Ovary (tissue), 9 donors: Measurements from ENCODE around the gene CCDC187. TPM values are rescaled to one million over a fixed set of nuclear protein-coding genes. Genes with fewer than 3 reads are reported as not detected.

Experiments
- DNase-seq, 5 donors: peaks; one replicate each; pipeline ENCODE4 v3.0.0-alpha.2; 2019 to 2020
- H3K27ac ChIP-seq, 2 donors: fragments of 200-600 bp; one replicate each; pipeline versions ENCODE4 v1.5.1 to v1.8.0; 2019 to 2022
- H3K27me3 ChIP-seq: fragments of 200-600 bp; one replicate; pipeline ENCODE4 v1.8.0; 2022
- H3K36me3 ChIP-seq: fragments of 200-600 bp; sonication (generic); one replicate; pipeline ENCODE4 v1.5.1; 2019
- H3K4me1 ChIP-seq: one replicate; pipeline ENCODE4 v1.8.1; 2013; ENCODE audit warnings: mild to moderate bottlenecking, moderate library complexity; ENCODE audit not compliant: insufficient read depth
- H3K4me3 ChIP-seq: fragments of 200-600 bp; sonication (generic); one replicate; pipeline ENCODE4 v1.5.1; 2017
- H3K9me3 ChIP-seq, 2 donors: fragments of 200-600 bp in 1 of 2; sonication (generic) in 1 of 2; one replicate each; pipeline versions ENCODE4 v1.5.1 to v1.8.1; 2013 to 2019; ENCODE audit warnings: mild to moderate bottlenecking in 1 of 2, moderate library complexity in 1 of 2
- EP300 ChIP-seq: sonication (generic); formaldehyde crosslinking; IDR thresholded peaks from one replicate; pipeline ENCODE4 v1.6.1; 2017; ENCODE audit warnings: antibody characterized with exemption
- POLR2A ChIP-seq: fragments of 450-650 bp; IDR thresholded peaks from one replicate; pipeline ENCODE4 v1.6.1; 2017; ENCODE audit warnings: antibody characterized with exemption, mild to moderate bottlenecking, moderate library complexity
- WGBS, 3 donors: extraction: QIAGEN DNeasy Blood & Tissue Kit in 1 of 3; methylation state at CpG; one replicate each; pipeline versions ENCODE4 v1.1.5 to v1.1.7; 2013 to 2017; 5-methylcytosine and 5-hydroxymethylcytosine counted together
- intact Hi-C, 4 donors: fragments of 100-400 bp; cut with DNase I; formaldehyde crosslinking; loops; one replicate each; pipeline versions ENCODE4 v1.11.0 to v1.15.1; 2022 to 2023
- polyA plus RNA-seq, 2 donors: library from polyadenylated mRNA; stranded (reverse); fragments of 200-250 nt in 1 of 2; fragments of 350-450 nt in 1 of 2; fragmentation: Illumina TruSeq in 1 of 2; extraction: RNeasy Lipid Tissue Mini Kit (QIAGEN cat#74804) in 1 of 2; gene quantifications; one replicate each; pipeline ENCODE4 v1.2.3, GENCODE V29; 2013 to 2014
- total RNA-seq, 7 donors: library from RNA; depleted of rRNA in 2 of 7; stranded (reverse); fragments of >200 nt in 2 of 7; fragmentation: NEBNext Ultra II Directional in 3 of 7; extraction: Animal tissue kit (Norgen Biotek cat#: 25700) in 3 of 7; gene quantifications; one replicate each; pipeline versions ENCODE4 v1.1.0 to v1.2.4, GENCODE V29; 2016 to 2023
- TF ChIP-seq, protein P1 (sequence below), 3 donors: fragments of 450-650 bp in 2 of 3; fragments of 200-600 bp in 1 of 3; IDR thresholded peaks; one replicate each; pipeline versions ENCODE4 v1.5.1 to v1.8.0; 2016 to 2022; ENCODE audit warnings: antibody characterized with exemption in 3 of 3, mild to moderate bottlenecking in 1 of 3
- donor health status: DM: no; HTN: no; CAD: no; lungs with moderate emphysema.
- donor health status: DM: no; HTN: no; CAD: no.
- donor health status: Bipolar disorder and iron deficiency.
- donor health status: DM: yes; HTN: yes; CAD: no.
- donor health status: DM: no; HTN: no; CAD: no.
- donor health status: DM: yes; HTN: yes; CAD: no.

The CCDC187 gene
- total and polyA plus RNA-seq, 9 donors = 0.02 to 15.7 (median 0.74) TPM; not detected in 1

DNA sequence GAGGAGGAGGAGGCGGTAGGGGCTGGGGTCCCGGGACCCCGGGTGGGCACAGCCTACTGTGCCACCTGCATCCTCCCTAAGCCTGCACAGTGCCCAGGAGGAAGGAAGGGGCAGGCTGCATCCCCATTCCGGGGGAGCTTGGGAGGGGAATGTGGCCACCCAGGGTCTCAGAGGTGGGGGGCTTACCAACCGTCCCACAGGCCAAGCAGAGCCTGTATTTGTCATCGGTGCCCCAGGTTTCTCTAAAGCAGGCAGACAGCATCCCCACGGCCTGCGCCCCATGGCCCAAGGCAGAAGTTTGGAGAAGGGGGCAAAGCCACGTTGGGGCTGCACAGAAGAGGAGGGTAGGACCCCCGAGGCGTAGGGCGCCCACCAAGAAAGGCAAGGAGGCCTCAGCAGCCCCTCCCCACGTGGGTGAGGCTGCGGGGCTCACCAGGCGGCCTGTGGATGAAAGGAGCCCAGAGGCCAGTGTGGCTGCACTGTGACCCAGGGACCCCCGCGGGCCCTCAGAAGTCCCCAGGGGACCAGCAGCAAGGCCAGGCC, 22.9 kb upstream of the CCDC187 start:
- WGBS, 3 donors = 27 to 32% (median 31%) methylated on average over 8 to 17 of the region's 17 CpGs
- no peak for TF ChIP-seq EP300
- no peak for TF ChIP-seq POLR2A
- TF ChIP-seq, protein P1, sequence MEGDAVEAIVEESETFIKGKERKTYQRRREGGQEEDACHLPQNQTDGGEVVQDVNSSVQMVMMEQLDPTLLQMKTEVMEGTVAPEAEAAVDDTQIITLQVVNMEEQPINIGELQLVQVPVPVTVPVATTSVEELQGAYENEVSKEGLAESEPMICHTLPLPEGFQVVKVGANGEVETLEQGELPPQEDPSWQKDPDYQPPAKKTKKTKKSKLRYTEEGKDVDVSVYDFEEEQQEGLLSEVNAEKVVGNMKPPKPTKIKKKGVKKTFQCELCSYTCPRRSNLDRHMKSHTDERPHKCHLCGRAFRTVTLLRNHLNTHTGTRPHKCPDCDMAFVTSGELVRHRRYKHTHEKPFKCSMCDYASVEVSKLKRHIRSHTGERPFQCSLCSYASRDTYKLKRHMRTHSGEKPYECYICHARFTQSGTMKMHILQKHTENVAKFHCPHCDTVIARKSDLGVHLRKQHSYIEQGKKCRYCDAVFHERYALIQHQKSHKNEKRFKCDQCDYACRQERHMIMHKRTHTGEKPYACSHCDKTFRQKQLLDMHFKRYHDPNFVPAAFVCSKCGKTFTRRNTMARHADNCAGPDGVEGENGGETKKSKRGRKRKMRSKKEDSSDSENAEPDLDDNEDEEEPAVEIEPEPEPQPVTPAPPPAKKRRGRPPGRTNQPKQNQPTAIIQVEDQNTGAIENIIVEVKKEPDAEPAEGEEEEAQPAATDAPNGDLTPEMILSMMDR (IDR thresholded peaks at IDR 0.05) = no peak
- peak overlapping the region; percentile 85 to 94 for H3K27ac ChIP-seq
- no peaks in the 10 kb centered on the region for H3K36me3 ChIP-seq
- DNase-seq = no peak
- H3K27me3 ChIP-seq = no peaks in the 10 kb centered on the region
- intact Hi-C loops = loop anchor here in 1 of 4 donors (5.0 kb wide), 1 partner anchor 35 kb away; the partner anchor contains the start of gene DNLZ
- no peaks in the 10 kb centered on the region for H3K9me3 ChIP-seq
- H3K4me3 ChIP-seq = peak overlapping the region; percentile 69
- peaks cover 19% of the 10 kb centered on the region for H3K4me1 ChIP-seq

DNA sequence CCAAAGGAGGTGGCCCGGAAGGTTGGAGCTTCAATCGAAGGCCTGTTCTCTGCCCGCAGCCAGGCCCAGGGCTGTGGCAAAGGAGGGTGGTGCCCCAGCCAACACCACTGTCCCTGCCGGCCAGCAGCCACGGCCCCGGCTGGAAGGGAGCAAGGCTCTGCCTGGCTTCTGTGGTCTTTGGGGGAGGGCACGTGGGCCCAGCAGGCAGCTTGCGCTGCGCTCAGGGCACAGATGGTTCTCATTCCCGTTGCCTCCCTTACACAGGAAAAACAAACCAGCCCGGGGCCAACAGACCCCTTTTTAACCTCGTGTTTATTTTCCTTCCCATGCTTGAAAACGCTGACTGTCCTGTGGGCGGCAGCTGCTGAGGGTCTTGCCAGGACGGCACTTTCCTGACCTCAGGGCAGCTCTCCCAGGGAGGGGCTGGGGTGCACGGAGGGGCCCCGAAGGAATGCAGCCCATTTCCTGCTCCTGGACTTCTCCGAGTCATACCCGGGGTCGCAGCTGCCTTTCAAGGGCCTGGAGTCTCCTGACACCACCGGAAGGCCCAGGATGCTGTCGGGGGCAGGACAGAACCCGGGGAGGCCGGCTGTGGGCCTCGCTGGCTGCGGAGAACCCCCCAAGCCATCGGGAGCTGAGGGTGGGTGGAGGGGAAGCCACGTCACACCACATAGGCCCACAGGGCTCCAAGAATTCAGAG, 22.3 kb upstream of the CCDC187 start:
- Histone ChIP-seq H3K9me3 (no peaks in the 10 kb centered on the region), H3K4me1 (peaks cover 19% of the 10 kb centered on the region), H3K27me3 (no peaks in the 10 kb centered on the region), H3K4me3 (no peak overlapping the region), H3K27ac (peak overlapping the region; percentile 85 to 94), H3K36me3 (no peaks in the 10 kb centered on the region)
- TF ChIP-seq EP300 (no peak), POLR2A (no peak)
- TF ChIP-seq, protein P1 (IDR thresholded peaks at IDR 0.05) = no peak
- 9 to 19% (median 10%) methylated on average over 28 of the region's 28 CpGs for WGBS, 3 donors
- intact Hi-C loops = loop anchor here in 1 of 4 donors (5.0 kb wide), 1 partner anchor 36 kb away; the partner anchor contains the start of gene DNLZ
- peak; percentile 56 to 86 (median 75) for DNase-seq

DNA sequence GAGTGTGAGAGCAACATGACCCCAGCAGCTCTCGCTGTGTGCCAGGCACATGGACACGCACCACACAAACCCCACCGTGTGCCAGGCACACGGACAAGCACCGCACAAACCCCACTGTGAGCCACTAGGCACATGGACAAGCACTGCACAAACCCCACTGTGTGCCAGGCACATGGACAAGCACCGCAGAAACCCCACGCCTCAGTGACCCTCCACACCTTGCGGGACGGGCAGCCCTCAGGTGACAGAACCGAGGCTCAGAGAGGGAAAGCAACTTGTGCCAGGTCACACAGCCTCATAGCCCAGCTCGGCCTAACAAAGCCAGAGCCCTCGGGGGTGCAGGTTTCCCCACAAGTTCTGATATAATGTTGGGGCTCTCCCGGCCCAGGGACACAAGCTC, 21.5 kb upstream of the CCDC187 start:
- WGBS, 3 donors = 90 to 97% (median 96%) methylated on average over 13 of the region's 13 CpGs
- intact Hi-C loops = loop anchor here in 1 of 4 donors (5.0 kb wide), 1 partner anchor 37 kb away; the partner anchor contains the start of gene DNLZ
- H3K4me1 ChIP-seq = peaks cover 19% of the 10 kb centered on the region
- H3K4me3 ChIP-seq = no peak overlapping the region
- no peaks in the 10 kb centered on the region for H3K9me3 ChIP-seq
- H3K27ac ChIP-seq = peak overlapping the region in 1 of 2 donors; percentile 94
- TF ChIP-seq POLR2A = no peak
- H3K27me3 ChIP-seq = no peaks in the 10 kb centered on the region
- no peaks in the 10 kb centered on the region for H3K36me3 ChIP-seq
- DNase-seq = peak in 2 of 5 donors; percentile 36 to 50

DNA sequence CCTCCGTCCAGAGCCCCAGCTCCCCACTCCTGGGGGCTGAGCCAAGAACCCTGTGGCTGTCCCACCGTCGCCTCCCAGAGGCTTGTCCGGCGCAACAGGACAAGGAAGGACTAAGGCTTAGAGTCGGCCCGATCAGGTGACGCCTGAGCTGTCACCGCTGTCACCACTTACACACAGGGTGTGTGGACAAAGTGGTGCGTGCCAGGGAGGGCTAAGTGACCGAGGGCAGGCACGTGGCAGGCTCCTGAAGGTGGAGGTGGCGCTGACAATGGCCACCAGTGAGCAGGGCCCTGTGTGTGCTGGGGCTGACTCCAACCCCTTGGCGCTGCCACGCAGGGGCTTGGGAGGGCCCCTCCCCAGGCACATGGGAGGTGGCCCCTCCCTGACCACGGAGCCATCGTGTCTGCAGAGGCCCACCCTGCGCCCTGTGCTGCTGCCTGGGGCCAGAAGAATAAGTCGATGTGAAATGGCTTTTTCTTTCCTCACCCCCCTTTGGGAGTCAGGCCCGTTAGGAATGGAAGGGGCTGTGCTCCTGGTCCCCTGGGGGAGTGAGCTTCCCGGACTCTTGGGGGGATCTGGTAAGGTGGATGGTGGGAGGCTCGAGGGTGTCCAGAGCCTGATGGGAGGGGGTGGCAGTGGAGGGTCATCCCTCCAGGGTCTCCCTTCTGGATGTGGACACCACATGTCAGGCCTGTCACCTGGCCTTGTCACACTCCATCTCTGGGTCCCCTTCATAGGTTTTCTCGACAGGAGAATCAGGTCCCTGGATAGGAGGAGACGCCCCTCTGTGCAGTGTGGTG, 20.8 kb upstream of the CCDC187 start:
- WGBS, 3 donors = 76 to 83% (median 81%) methylated on average over 24 of the region's 24 CpGs
- Histone ChIP-seq H3K27me3 (no peaks in the 10 kb centered on the region), H3K36me3 (no peaks in the 10 kb centered on the region), H3K4me1 (peaks cover 18% of the 10 kb centered on the region), H3K4me3 (no peak overlapping the region), H3K9me3 (no peaks in the 10 kb centered on the region), H3K27ac (peak overlapping the region in 1 of 2 donors; percentile 94)
- intact Hi-C loops = loop anchor here in 1 of 4 donors (5.0 kb wide), 1 partner anchor 38 kb away; the partner anchor contains the start of gene DNLZ
- TF ChIP-seq EP300 (no peak), POLR2A (no peak)
- TF ChIP-seq, protein P1 (IDR thresholded peaks at IDR 0.05) = no peak
- peak in 2 of 5 donors; percentile 35 to 59 for DNase-seq
